GM23338 (cell line): Measurements from ENCODE around the gene MYO1A. TPM values are rescaled to one million over a fixed set of nuclear protein-coding genes. Genes with fewer than 3 reads are reported as not detected.
A peak's percentile ranks its signal among the peaks of the same experiment; 100 is the strongest.

ENCODE experiments used
- ATAC-seq: fragments of 200-7000 bp; cut with Tn5 transposase; 3 replicates; pipeline ENCODE4 v1.9.1; 2020
- DNase-seq: peaks from one replicate; pipeline ENCODE4 v3.0.0-alpha.2; 2015; ENCODE audit warnings: low spot score
- H2AFZ ChIP-seq: fragments of 200-600 bp; sonication (generic); 2 replicates; pipeline ENCODE4 v1.8.0; 2016; ENCODE audit warnings: antibody characterized with exemption, mild to moderate bottlenecking, moderate library complexity
- H3F3A ChIP-seq: fragments of 200-600 bp; sonication (generic); replicated peaks from 2 replicates; pipeline ENCODE4 v1.8.0; 2017; ENCODE audit warnings: antibody characterized with exemption, mixed run types, low read depth
- H3K27ac ChIP-seq: fragments of 200-600 bp; sonication (generic); 2 replicates; pipeline ENCODE4 v1.6.1; 2016; ENCODE audit warnings: low read depth
- H3K27me3 ChIP-seq: fragments of 200-600 bp; sonication (generic); 2 replicates; pipeline ENCODE4 v1.8.0; 2016; ENCODE audit warnings: mild to moderate bottlenecking, mixed run types, moderate library complexity; ENCODE audit not compliant: insufficient read depth
- H3K36me3 ChIP-seq: fragments of 200-600 bp; sonication (generic); 2 replicates; pipeline ENCODE4 v1.8.0; 2016; ENCODE audit warnings: mild to moderate bottlenecking; ENCODE audit not compliant: insufficient read depth
- H3K4me1 ChIP-seq: fragments of 200-600 bp; sonication (generic); 2 replicates; pipeline ENCODE4 v1.8.0; 2016; ENCODE audit warnings: mild to moderate bottlenecking, moderate library complexity; ENCODE audit not compliant: insufficient read depth
- H3K4me2 ChIP-seq: fragments of 200-600 bp; sonication (generic); 2 replicates; pipeline ENCODE4 v1.7.1; 2017; ENCODE audit warnings: mixed run types
- H3K4me3 ChIP-seq: fragments of 200-600 bp; sonication (generic); 2 replicates; pipeline ENCODE4 v1.6.1; 2016; ENCODE audit warnings: mixed run types
- H3K79me2 ChIP-seq: fragments of 200-600 bp; sonication (generic); replicated peaks from 2 replicates; pipeline ENCODE4 v1.8.0; 2017; ENCODE audit warnings: mild to moderate bottlenecking; ENCODE audit not compliant: insufficient read depth
- H3K9me2 ChIP-seq: fragments of 200-600 bp; sonication (generic); 2 replicates; pipeline ENCODE4 v1.8.0; 2017; ENCODE audit not compliant: insufficient read depth
- H4K20me1 ChIP-seq: fragments of 200-600 bp; sonication (generic); replicated peaks from 2 replicates; pipeline ENCODE4 v1.8.0; 2017; ENCODE audit warnings: mild to moderate bottlenecking; ENCODE audit not compliant: insufficient read depth
- H3K27ac Mint-ChIP-seq: 2 replicates; pipeline ENCODE4 v1.8.0; 2020; ENCODE audit warnings: inconsistent platforms, mild to moderate bottlenecking, moderate library complexity, mixed read lengths
- H3K27me3 Mint-ChIP-seq: 3 replicates; pipeline ENCODE4 v1.8.0; 2022; ENCODE audit warnings: low read depth, mild to moderate bottlenecking, moderate library complexity, mixed read lengths, inconsistent platforms; ENCODE audit not compliant: insufficient read depth, poor library complexity
- H3K36me3 Mint-ChIP-seq: 3 replicates; pipeline ENCODE4 v1.8.0; 2021; ENCODE audit warnings: low read depth, mild to moderate bottlenecking, inconsistent platforms, moderate library complexity, mixed read lengths
- H3K4me1 Mint-ChIP-seq: 3 replicates; pipeline ENCODE4 v1.8.0; 2020; ENCODE audit warnings: mild to moderate bottlenecking, inconsistent platforms, mixed read lengths
- H3K4me3 Mint-ChIP-seq: 3 replicates; pipeline ENCODE4 v1.8.0; 2021; ENCODE audit warnings: moderate library complexity, mild to moderate bottlenecking, inconsistent platforms, mixed read lengths
- H3K9me3 Mint-ChIP-seq: 3 replicates; pipeline ENCODE4 v1.8.0; 2020; ENCODE audit warnings: moderate library complexity, mild to moderate bottlenecking, inconsistent platforms, mixed read lengths
- EZH2 ChIP-seq: fragments of 200-600 bp; sonication (generic); IDR thresholded peaks from one replicate; pipeline ENCODE4 v1.8.0; 2017; ENCODE audit warnings: antibody characterized with exemption, mild to moderate bottlenecking, low read depth; ENCODE audit not compliant: unreplicated experiment
- EZH2phosphoT487 ChIP-seq: fragments of 200-600 bp; sonication (generic); IDR thresholded peaks from one replicate; pipeline ENCODE4 v1.8.1; 2018; ENCODE audit warnings: antibody characterized with exemption; ENCODE audit not compliant: unreplicated experiment
- JUNB ChIP-seq: IDR thresholded peaks from one replicate; pipeline ENCODE4 v1.6.1; 2016; ENCODE audit warnings: antibody characterized with exemption; ENCODE audit not compliant: unreplicated experiment
- NANOG ChIP-seq: IDR thresholded peaks from 2 replicates; pipeline ENCODE4 v1.6.1; 2016; ENCODE audit warnings: antibody characterized with exemption, borderline replicate concordance
- STAT1 ChIP-seq: IDR thresholded peaks from one replicate; pipeline ENCODE4 v1.6.1; 2016; ENCODE audit warnings: antibody characterized with exemption; ENCODE audit not compliant: unreplicated experiment
- ZNF114 ChIP-seq: fragments of 250-450 bp; sonication (Bioruptor Pico); IDR thresholded peaks from 2 replicates; pipeline ENCODE4 v1.5.0; 2020; ENCODE audit warnings: mild to moderate bottlenecking, moderate library complexity
- ZNF331 ChIP-seq: fragments of 250-450 bp; sonication (Bioruptor Pico); IDR thresholded peaks from 2 replicates; pipeline ENCODE4 v1.5.0; 2020; ENCODE audit warnings: low read depth, mild to moderate bottlenecking, moderate library complexity
- polyA plus RNA-seq: library from polyadenylated mRNA; unstranded; fragments of >200 nt; fragmentation: Nextera tagmentation; extraction: Ambion mirVana; gene quantifications from 2 replicates; pipeline ENCODE4 v1.2.1, GENCODE V29; 2016
- total RNA-seq: library from RNA; depleted of rRNA; stranded (reverse); fragments of >200 nt; shearing (Covaris generic); gene quantifications from 2 replicates; pipeline ENCODE4 v1.2.3, GENCODE V29; 2014
- TF ChIP-seq, protein P1 (sequence below): fragments of 250-450 bp; sonication (Bioruptor Pico); IDR thresholded peaks from 2 replicates; pipeline ENCODE4 v1.5.0; 2020; ENCODE audit warnings: mild to moderate bottlenecking, moderate library complexity
- TF ChIP-seq, protein P2 (sequence below): IDR thresholded peaks from 2 replicates; pipeline ENCODE4 v1.6.1; 2016; ENCODE audit warnings: antibody characterized with exemption

The MYO1A gene
- total and polyA plus RNA-seq, 2 experiments from 2014 or later, result not detected

- no peak for TF ChIP-seq EZH2phosphoT487
- no peak for TF ChIP-seq ZNF114
- no peak for TF ChIP-seq EZH2
- no peak for TF ChIP-seq STAT1
- no peak for TF ChIP-seq ZNF331 (CRISPR knock-in tag)
- TF ChIP-seq, protein P1, sequence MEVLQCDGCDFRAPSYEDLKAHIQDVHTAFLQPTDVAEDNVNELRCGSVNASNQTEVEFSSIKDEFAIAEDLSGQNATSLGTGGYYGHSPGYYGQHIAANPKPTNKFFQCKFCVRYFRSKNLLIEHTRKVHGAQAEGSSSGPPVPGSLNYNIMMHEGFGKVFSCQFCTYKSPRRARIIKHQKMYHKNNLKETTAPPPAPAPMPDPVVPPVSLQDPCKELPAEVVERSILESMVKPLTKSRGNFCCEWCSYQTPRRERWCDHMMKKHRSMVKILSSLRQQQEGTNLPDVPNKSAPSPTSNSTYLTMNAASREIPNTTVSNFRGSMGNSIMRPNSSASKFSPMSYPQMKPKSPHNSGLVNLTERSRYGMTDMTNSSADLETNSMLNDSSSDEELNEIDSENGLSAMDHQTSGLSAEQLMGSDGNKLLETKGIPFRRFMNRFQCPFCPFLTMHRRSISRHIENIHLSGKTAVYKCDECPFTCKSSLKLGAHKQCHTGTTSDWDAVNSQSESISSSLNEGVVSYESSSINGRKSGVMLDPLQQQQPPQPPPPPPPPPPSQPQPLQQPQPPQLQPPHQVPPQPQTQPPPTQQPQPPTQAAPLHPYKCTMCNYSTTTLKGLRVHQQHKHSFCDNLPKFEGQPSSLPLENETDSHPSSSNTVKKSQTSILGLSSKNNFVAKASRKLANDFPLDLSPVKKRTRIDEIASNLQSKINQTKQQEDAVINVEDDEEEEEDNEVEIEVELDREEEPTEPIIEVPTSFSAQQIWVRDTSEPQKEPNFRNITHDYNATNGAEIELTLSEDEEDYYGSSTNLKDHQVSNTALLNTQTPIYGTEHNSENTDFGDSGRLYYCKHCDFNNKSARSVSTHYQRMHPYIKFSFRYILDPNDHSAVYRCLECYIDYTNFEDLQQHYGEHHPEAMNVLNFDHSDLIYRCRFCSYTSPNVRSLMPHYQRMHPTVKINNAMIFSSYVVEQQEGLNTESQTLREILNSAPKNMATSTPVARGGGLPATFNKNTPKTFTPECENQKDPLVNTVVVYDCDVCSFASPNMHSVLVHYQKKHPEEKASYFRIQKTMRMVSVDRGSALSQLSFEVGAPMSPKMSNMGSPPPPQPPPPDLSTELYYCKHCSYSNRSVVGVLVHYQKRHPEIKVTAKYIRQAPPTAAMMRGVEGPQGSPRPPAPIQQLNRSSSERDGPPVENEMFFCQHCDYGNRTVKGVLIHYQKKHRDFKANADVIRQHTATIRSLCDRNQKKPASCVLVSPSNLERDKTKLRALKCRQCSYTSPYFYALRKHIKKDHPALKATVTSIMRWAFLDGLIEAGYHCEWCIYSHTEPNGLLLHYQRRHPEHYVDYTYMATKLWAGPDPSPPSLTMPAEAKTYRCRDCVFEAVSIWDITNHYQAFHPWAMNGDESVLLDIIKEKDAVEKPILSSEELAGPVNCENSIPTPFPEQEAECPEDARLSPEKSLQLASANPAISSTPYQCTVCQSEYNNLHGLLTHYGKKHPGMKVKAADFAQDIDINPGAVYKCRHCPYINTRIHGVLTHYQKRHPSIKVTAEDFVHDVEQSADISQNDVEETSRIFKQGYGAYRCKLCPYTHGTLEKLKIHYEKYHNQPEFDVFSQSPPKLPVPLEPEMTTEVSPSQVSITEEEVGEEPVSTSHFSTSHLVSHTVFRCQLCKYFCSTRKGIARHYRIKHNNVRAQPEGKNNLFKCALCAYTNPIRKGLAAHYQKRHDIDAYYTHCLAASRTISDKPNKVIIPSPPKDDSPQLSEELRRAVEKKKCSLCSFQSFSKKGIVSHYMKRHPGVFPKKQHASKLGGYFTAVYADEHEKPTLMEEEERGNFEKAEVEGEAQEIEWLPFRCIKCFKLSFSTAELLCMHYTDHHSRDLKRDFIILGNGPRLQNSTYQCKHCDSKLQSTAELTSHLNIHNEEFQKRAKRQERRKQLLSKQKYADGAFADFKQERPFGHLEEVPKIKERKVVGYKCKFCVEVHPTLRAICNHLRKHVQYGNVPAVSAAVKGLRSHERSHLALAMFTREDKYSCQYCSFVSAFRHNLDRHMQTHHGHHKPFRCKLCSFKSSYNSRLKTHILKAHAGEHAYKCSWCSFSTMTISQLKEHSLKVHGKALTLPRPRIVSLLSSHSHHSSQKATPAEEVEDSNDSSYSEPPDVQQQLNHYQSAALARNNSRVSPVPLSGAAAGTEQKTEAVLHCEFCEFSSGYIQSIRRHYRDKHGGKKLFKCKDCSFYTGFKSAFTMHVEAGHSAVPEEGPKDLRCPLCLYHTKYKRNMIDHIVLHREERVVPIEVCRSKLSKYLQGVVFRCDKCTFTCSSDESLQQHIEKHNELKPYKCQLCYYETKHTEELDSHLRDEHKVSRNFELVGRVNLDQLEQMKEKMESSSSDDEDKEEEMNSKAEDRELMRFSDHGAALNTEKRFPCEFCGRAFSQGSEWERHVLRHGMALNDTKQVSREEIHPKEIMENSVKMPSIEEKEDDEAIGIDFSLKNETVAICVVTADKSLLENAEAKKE (CRISPR knock-in tag), result no peak
- TF ChIP-seq, protein P2, sequence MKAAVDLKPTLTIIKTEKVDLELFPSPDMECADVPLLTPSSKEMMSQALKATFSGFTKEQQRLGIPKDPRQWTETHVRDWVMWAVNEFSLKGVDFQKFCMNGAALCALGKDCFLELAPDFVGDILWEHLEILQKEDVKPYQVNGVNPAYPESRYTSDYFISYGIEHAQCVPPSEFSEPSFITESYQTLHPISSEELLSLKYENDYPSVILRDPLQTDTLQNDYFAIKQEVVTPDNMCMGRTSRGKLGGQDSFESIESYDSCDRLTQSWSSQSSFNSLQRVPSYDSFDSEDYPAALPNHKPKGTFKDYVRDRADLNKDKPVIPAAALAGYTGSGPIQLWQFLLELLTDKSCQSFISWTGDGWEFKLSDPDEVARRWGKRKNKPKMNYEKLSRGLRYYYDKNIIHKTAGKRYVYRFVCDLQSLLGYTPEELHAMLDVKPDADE, result no peak
- no peak for TF ChIP-seq JUNB
- no peak for TF ChIP-seq NANOG
- peaks cover 5% of the 10 kb centered on the region; the same call in 1 of the 2 replicates for H3K4me1 ChIP-seq
- peaks cover 4% of the 10 kb centered on the region; the same call in 1 of the 2 replicates for H3F3A ChIP-seq
- peaks cover 24% of the 10 kb centered on the region for H3K79me2 ChIP-seq
- ATAC-seq, result no peak
- Mint-ChIP-seq H3K36me3 (peaks cover 19% of the 10 kb centered on the region), H3K9me3 (no peaks in the 10 kb centered on the region), H3K27ac (no peak overlapping the region), H3K4me1 (peaks cover 6% of the 10 kb centered on the region), H3K4me3 (peak overlapping the region; percentile 97; the same call in 2 of the 3 replicates), H3K27me3 (peaks cover 8% of the 10 kb centered on the region)
- 0 out of 2 replicates have a peak overlapping the region, but pooled peaks have one; percentile 68 for H3K4me2 ChIP-seq
- H4K20me1 ChIP-seq, result peaks cover 8% of the 10 kb centered on the region; the same call in 1 of the 2 replicates
- DNase-seq, result peak; percentile 30
- H2AFZ ChIP-seq, result no peak overlapping the region
- H3K27ac ChIP-seq, result no peak overlapping the region
- no peaks in the 10 kb centered on the region for H3K27me3 ChIP-seq
- H3K4me3 ChIP-seq, result no peak overlapping the region
- H3K9me2 ChIP-seq, result no peaks in the 10 kb centered on the region
- H3K36me3 ChIP-seq, result no peaks in the 10 kb centered on the region
These were observed 29.9 kb upstream of the MYO1A start for GRCh38 chr12:57079821-57080220.
